OCI-LY3 (cell line): Measurements from ENCODE around the gene TFRC.

Experiments used
- H2AFZ ChIP-seq: fragments of 200-600, 300-600 bp; shearing (Covaris generic); 2 replicates; pipeline ENCODE4 v1.6.0; 2014; ENCODE audit warnings: antibody characterized with exemption, low read depth, low read length
- H3K27ac ChIP-seq: fragments of 200-600, 300-600 bp; sonication (generic); 2 replicates; pipeline ENCODE4 v1.5.1; 2014; ENCODE audit warnings: mild to moderate bottlenecking, low read length, moderate library complexity, mixed read lengths
- H3K27me3 ChIP-seq: fragments of 200-600, 300-600 bp; sonication (generic); 2 replicates; pipeline ENCODE4 v1.6.1; 2014; ENCODE audit warnings: low read depth, low read length, mixed read lengths
- H3K36me3 ChIP-seq: fragments of 200-600, 300-600 bp; sonication (generic); replicated peaks from 2 replicates; pipeline ENCODE3; 2014; ENCODE audit warnings: low read depth, low read length, mixed read lengths
- H3K4me1 ChIP-seq: fragments of 300-600, 200-600 bp; sonication (generic); 2 replicates; pipeline ENCODE4 v1.6.1; 2014; ENCODE audit warnings: low read length, mixed read lengths
- H3K4me2 ChIP-seq: fragments of 200-600, 300-600 bp; sonication (generic); 2 replicates; pipeline ENCODE4 v1.6.1; 2014; ENCODE audit warnings: low read length, mixed read lengths
- H3K4me3 ChIP-seq: fragments of 300-600, 200-600 bp; sonication (generic); 2 replicates; pipeline ENCODE4 v1.5.1; 2014; ENCODE audit warnings: antibody characterized with exemption, mild to moderate bottlenecking, low read length, moderate library complexity
- H3K79me2 ChIP-seq: fragments of 300-600, 200-600 bp; shearing (Covaris generic); 2 replicates; pipeline ENCODE4 v1.6.1; 2014; ENCODE audit warnings: mild to moderate bottlenecking, low read length, mixed read lengths
- H3K9ac ChIP-seq: fragments of 300-600, 200-600 bp; shearing (Covaris generic); 2 replicates; pipeline ENCODE4 v1.6.0; 2014; ENCODE audit warnings: mild to moderate bottlenecking, low read length, moderate library complexity
- H3K9me3 ChIP-seq: fragments of 200-600, 300-600 bp; shearing (Covaris generic); 2 replicates; pipeline ENCODE4 v1.6.1; 2014; ENCODE audit warnings: low read length, mixed read lengths; ENCODE audit not compliant: insufficient read depth
- H4K20me1 ChIP-seq: fragments of 200-600, 300-600 bp; sonication (generic); 2 replicates; pipeline ENCODE4 v1.6.1; 2016; ENCODE audit warnings: low read length, mixed read lengths; ENCODE audit not compliant: insufficient read depth
- CTCF ChIP-seq: fragments of 200-600, 300-600 bp; sonication (generic); IDR thresholded peaks from 2 replicates; pipeline ENCODE4 v1.5.1; 2014; ENCODE audit warnings: antibody characterized with exemption, low read length, low read depth
- EZH2phosphoT487 ChIP-seq: fragments of 200-600 bp; shearing (Covaris generic); IDR thresholded peaks from 2 replicates; pipeline ENCODE4 v1.6.1; 2018; ENCODE audit warnings: antibody characterized with exemption, mixed run types, low read depth

The TFRC gene

GRCh38 chr3:196054661-196055060 lies 27.2 kb downstream of the TFRC start:
- H3K27me3 ChIP-seq = no peaks in the 10 kb centered on the region
- peaks cover 56% of the 10 kb centered on the region for H4K20me1 ChIP-seq
- no peak overlapping the region for H3K9ac ChIP-seq
- TF ChIP-seq CTCF = no peak
- TF ChIP-seq EZH2phosphoT487 = no peak
- H3K4me2 ChIP-seq = no peak overlapping the region
- no peaks in the 10 kb centered on the region for H3K4me1 ChIP-seq
- no peak overlapping the region for H2AFZ ChIP-seq
- H3K79me2 ChIP-seq = peaks cover 31% of the 10 kb centered on the region
- H3K4me3 ChIP-seq = no peak overlapping the region
- H3K36me3 ChIP-seq = peaks cover 79% of the 10 kb centered on the region
- H3K27ac ChIP-seq = no peak overlapping the region
- no peaks in the 10 kb centered on the region for H3K9me3 ChIP-seq

- Histone ChIP-seq H3K27me3 (no peaks in the 10 kb centered on the region), H3K27ac (no peak overlapping the region), H2AFZ (no peak overlapping the region), H3K4me2 (no peak overlapping the region), H3K4me3 (no peak overlapping the region), H4K20me1 (peaks cover 67% of the 10 kb centered on the region), H3K9ac (no peak overlapping the region), H3K36me3 (peaks cover 88% of the 10 kb centered on the region), H3K9me3 (no peaks in the 10 kb centered on the region), H3K4me1 (no peaks in the 10 kb centered on the region), H3K79me2 (peaks cover 31% of the 10 kb centered on the region)
- TF ChIP-seq EZH2phosphoT487 (no peak), CTCF (no peak)
Measured at GRCh38 chr3:196053487-196053886, 28.4 kb downstream of the TFRC start.

- Histone ChIP-seq H3K79me2 (peaks cover 26% of the 10 kb centered on the region), H4K20me1 (peaks cover 65% of the 10 kb centered on the region), H3K27ac (no peak overlapping the region; the same call in 1 of the 2 replicates), H3K27me3 (no peaks in the 10 kb centered on the region), H3K9ac (no peak overlapping the region), H3K36me3 (peaks cover 75% of the 10 kb centered on the region), H3K4me2 (no peak overlapping the region), H3K4me1 (no peaks in the 10 kb centered on the region), H3K9me3 (no peaks in the 10 kb centered on the region), H2AFZ (no peak overlapping the region), H3K4me3 (no peak overlapping the region)
- TF ChIP-seq CTCF = no peak
Measured at GRCh38 chr3:196051282-196052076, 30.4 kb downstream of the TFRC start.

GRCh38 chr3:196050597-196050996 lies 31.3 kb downstream of the TFRC start:
- Histone ChIP-seq H3K27ac (no peak overlapping the region), H3K4me1 (no peaks in the 10 kb centered on the region), H3K9me3 (no peaks in the 10 kb centered on the region), H4K20me1 (peaks cover 58% of the 10 kb centered on the region), H3K9ac (no peak overlapping the region), H3K36me3 (peaks cover 73% of the 10 kb centered on the region), H3K27me3 (no peaks in the 10 kb centered on the region), H3K4me2 (no peak overlapping the region), H3K79me2 (peaks cover 25% of the 10 kb centered on the region), H3K4me3 (no peak overlapping the region), H2AFZ (no peak overlapping the region)
- TF ChIP-seq EZH2phosphoT487 (no peak), CTCF (no peak)
